ENCODE measurements around the gene LDB3.
"Not testable (repeated sequence)": the region's sequence is repeated elsewhere in the genome, so short reads cannot be mapped to it uniquely, and the experiment has no call there.

Gene LDB3

DNA sequence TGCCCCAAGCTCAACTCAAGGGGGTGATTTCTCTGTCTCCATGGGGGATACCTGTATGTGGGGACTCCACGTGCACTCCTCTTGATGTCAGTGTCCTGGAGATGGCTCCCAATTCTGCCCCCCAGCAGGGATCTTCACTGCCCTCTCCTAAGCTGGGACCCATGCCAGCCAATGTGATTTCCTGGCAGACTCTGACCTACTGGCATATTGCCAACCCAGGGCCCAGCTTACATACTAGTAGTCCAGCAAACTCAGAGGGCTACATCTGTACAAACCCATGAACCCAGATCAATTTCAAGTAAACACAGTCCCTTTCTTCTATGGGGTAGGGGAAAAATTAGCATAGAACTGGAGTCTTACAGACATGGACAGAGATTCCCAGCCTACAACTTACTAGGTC, 61.9 kb downstream of the LDB3 start:
- DNase-seq (ENCODE audit: low read depth): no peak

DNA sequence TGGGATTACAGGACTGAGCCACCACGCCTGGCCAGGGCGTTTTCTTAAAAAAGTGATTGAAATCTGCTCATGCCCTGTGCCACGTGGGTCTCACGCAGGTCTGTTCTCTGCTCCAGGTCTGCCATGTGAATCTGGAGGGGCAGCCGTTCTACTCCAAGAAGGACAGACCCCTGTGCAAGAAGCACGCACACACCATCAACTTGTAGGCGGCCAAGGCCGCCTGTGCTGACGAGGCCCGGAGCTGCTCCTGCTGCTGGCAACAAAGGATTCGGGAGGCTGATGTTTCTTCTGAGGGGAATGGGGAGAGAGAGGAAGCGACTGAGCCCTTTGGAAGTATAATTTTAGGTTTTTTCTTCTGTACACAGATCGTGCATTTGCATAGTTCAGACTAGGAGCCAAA, 64.5 kb downstream of the LDB3 start:
- DNase-seq (ENCODE audit: low read depth): no peak

DNA sequence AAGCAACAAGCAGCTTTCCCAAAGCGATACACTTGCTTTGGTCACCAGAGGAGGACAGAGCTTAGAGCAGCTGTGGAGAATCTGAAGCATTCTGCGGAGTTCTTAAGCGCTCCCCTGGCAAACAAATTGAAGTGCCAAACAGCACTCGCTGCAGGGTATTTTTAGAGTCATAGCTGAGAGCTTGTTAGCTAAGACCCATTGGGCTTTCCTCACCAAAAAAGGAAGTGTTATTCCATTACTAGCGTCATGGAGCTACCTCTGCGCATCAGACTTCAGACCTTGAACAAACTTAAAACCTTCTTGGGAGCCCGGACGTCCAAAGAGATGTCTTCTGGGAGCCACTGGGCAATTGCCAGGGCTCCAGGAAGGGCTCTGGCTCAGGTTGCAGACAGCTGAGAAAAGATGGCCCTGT, 65.0 kb downstream of the LDB3 start:
- no peak for DNase-seq (ENCODE audit: low read depth)

DNA sequence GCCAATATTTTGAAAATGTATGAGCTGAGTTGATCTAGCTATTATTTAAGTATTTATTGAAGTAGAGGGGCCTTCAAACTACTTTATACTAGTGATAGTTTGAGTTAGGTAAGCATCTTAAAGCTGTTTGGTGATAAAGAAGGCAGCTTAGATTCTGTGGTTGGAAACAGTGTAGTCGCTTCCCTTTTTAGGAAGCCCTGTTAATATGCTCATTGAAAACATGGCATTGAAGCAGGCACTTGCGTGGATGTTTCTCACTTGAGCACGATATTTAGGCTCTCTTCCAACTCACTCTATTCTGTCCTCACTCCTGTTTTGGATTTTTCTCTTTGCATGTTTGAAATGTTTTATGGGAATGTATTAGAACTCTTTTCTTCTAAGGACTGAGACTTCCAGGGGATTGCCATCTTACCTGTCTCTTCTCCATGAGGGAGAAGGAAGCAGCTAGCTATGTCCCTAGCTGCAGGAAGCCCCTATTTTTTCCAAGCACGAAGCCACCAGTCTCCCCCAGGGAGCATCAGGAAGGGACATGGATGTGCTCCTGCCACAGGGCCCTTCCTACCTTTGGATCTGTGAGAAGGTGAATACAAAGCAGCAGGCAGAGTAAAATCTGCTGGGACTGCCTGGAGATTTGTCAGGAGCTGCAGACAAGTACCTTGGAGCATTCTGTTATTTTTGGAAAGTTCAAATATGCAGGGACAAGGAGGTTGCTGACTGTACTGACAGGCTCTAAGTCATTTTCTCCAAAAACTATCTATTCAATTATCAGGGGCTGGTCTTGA, 66.1 kb downstream of the LDB3 start:
- no peak for DNase-seq (ENCODE audit: low read depth)

DNA sequence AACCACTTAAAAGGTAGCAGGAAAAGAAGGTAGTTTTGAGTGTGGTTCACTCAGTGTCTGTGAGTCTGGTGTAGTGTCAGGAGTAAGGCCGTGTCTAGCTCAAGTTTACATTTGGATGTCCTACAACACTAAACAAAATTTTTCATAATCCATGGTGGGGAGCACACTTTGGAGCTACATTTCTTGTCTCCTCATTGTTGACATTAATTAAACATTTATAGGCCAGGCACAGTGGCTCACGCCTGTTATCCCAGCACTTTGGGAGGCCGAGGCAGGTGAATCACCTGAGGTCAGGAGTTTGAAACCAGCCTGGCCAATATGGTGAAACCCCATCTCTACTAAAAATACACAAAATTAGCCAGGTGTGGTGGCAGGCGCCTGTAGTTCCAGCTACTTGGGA, 67.0 kb downstream of the LDB3 start:
- DNase-seq (ENCODE audit: low read depth): not testable (repeated sequence)

DNA sequence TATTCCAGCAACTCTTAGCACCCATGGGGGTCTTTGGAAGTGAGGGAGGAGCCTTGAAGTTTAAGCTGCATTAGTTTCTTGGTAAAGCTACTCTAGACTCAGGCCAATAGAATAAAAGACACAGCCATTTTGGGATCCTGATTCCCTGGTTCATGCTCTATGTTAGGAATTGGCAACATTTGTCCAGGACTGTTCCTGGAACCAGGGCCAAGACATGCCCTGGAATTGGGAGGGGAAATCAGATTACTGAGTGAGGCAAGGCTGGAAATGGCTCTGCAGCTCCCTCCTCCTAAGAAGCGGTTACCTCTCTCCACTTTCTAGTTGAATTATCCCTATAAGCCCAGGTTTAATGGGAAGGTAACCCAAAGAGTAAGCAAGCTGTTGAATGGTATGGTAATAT, 73.9 kb downstream of the LDB3 start:
- no peak for DNase-seq (ENCODE audit: low read depth)

DNA sequence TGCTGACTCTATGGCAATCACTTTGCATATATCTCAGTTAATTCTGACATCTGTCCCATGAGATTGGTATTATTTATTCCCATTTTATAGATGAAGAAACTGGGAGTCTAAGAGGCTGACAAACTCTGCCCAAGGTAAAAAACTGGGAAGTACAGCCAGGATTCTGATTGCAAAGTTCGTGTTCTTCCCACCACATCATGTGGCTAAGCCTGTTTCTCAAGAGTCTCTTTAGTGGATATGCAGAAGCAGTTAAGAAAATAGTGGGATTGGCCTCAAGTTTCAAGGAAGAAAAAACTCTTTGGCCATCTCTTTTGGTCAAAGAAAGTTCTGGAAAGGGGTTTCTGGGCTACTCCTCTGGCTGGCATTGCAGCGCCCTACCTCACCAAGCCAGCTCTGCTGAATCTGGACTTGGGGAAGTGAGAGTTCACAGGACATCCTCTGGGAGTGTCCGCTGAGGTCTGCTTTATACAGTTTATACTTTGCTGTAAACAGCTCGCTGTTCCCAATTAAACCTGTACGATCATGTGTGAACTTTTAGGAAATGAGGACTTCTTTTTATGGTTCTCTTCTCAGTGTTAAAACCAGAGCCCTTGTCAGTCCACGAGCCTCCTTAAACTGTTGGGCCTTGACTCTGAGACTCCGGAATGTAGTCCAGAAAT, 75.9 kb downstream of the LDB3 start:
- DNase-seq (ENCODE audit: low read depth): no peak

DNA sequence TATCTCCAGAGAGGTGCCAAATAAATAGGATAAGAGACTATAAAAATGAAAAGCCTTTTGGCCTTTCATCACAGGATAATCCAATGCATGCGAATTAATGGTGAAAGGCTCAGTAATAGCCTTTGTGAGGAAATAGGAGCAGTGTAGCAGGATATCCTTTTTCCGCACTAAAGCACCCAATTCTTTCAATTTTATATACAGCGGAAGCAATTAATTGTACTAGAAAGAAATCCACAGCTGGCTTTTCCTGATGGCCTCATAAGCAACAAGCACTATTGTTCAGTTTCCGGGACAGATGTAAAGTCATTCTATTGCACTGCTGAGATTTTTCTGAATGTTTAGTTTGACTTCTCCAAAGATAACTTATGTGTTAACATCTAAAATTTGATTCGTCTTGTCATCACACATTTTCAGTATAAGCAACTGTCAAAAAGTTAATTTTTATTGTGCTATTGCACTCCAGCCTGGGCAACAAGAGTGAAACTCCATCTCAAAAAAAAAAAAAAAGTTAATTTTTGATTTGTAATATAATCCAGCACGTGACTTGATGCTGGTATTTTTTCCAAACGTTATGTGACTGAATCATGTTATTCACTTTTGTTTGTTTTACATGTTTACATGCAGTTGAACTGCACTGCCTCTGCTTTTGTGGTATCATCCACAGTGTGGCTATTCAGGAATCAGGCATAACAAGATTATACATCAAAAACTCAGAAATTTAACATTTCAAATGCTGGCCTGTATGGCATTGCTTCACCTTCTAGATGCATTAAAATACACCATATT, 79.7 kb downstream of the LDB3 start:
- no peak for DNase-seq (ENCODE audit: low read depth)

DNA sequence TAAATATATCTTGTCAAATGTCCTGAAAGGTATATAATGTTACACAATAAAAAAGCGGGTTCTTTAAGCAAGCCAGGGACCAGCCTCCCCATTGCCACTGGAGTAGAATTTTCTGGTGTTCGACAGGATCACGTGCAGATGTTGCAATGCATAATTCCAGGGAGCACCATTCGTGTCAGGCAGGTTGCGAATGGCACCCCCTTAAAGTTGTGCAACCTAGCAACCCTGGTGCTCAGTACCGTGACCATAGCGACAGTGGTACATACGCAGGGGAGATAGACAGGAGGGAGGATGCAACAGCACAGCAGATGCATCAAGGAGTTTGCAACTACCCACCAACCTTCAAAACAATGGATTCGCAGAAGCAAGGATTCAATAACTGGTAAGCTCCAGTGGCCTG, 81.5 kb downstream of the LDB3 start:
- no peak for DNase-seq (ENCODE audit: low read depth)

DNA sequence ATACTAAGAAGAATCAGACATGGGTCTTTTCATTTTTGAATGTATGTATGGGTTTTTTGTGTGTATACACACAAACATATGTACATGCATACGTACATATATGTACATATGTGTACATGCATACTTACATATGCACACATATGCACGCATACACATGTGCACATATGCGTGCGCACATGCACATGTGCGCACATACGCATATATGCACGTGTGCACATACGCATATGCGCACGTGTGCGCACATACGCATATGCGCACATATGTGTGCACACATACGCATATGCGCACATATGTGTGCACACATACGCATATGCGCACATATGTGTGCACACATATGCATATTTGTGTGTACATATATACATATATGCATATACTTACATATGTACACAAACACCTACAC, 83.2 kb downstream of the LDB3 start:
- DNase-seq (ENCODE audit: low read depth): no peak

DNA sequence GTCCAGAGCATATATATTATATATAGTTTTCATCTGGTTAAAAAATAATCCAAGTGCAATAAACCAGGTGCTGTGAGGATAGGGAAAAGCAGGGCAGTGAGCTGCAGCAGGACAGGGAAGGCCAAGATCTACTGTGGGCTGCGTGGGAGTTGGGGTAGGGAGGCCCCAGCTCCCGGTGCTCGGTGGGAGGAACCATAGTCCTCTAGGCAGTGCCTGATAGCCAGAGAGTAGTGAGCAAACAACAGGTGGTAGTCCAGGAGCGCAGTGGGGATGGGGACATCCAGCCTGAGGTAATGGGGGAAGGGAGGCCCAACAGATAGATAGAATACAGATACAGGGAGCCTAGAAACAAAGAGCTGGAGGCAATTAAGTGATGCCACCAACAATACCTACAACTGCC, 84.0 kb downstream of the LDB3 start:
- DNase-seq (ENCODE audit: low read depth): no peak

DNA sequence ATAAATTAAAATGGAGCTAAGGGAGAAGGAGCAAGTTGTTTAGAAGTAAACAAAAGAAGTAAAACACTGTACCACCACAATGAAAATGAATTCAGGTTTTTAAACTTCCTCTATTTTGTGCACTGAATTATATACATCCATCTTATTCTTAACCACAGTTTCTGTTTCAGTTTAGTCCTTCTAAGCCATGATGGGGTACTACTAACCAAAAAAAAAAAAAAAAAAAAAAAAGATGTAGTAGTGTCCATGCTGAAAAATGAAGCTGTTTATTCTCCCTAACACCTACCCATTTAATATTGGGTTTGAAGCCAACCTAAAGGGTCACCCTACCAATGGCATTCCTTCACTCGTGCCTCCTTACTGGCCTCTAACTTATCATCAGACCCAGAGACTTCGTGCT, 84.7 kb downstream of the LDB3 start:
- DNase-seq (ENCODE audit: low read depth): no peak

DNA sequence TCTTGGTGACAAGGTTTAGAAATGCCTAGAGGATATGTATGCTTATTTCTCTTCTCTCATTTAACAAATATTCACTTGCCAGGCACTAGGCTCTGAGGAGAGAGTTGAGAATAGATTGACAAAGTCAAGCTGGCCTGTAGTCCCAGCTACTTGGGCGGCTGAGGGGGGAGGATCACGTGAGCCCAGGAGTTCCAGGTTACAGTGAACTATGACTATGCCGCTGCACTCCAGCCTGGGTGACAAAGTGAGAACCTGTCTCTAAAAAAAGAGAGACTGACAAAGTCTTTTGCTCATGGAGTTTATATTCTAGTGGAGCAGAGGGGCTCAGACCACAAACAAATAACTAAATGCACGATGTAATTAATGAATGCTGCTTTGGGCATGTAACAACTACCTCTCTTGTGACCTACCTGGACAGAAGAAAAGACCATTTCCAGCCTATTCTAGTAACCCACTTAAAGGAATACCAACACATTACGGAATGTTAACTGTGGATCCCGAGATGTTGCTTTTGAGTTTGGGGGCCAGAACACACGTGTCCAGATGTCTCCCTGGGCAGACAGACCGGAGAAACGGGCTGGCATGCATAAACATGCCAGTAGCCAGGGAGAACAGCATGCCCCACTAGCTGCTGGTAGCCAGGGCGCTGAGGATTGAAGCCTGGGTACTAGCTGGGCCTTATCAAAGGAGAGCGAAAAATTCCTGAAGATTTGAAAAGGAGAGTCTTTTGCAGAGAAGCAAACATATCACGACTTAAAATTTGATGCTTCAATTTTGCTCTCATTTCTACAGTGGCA, 85.5 kb downstream of the LDB3 start:
- DNase-seq (ENCODE audit: low read depth): no peak

DNA sequence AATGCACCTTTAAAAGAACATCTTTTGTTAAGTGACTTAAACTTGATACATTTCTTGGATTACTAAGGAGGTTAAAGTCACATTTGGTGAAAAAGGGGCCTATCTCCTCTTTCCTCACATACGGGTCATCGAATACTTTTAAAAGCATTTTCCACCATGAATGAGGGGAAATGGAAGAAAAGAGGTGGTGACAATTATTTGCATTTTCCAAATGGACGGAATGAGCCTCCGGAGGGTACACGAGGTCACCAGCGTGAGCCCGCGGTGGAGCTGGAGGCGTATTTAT, 87.1 kb downstream of the LDB3 start:
- no peak for DNase-seq (ENCODE audit: low read depth)

DNA sequence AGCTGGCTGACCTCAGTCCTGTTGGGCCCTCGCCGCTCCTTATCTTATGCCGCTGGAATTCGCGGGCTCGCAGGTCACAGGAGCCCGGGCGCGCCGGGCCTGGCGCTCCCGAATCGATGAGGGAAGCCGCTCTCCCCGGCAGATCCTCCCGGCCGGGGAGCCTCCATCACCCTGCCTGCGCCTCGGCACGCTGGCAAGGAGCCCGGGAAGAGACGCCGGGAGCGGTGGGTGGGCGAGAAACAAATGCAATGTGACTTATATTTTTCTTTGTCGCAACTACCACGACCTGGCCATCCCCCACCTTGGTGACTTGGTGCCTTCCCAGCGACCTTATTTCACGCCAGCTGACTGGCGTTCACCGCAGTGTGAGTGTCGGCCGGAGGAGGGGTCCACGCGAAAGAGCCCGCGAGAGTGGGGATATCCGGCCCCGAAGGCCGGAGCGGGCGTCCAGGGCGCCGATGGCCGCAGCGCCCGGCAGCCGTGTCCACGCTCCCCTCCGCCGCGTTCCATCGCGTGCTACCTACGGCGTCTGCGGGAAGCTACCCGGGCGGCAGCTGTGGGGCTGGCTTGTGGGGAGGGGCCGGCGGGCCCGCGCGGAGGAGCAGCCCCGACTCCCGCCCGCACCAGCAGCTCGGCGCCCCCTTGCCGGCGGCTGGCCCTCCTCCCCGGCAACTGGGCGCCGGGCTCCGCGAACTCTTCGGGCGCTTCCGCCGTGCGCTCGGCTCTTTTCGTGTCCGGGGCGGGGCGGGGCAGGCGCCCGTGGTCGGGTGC, 87.6 kb downstream of the LDB3 start:
- peak; percentile 75 for DNase-seq (ENCODE audit: low read depth)

DNA sequence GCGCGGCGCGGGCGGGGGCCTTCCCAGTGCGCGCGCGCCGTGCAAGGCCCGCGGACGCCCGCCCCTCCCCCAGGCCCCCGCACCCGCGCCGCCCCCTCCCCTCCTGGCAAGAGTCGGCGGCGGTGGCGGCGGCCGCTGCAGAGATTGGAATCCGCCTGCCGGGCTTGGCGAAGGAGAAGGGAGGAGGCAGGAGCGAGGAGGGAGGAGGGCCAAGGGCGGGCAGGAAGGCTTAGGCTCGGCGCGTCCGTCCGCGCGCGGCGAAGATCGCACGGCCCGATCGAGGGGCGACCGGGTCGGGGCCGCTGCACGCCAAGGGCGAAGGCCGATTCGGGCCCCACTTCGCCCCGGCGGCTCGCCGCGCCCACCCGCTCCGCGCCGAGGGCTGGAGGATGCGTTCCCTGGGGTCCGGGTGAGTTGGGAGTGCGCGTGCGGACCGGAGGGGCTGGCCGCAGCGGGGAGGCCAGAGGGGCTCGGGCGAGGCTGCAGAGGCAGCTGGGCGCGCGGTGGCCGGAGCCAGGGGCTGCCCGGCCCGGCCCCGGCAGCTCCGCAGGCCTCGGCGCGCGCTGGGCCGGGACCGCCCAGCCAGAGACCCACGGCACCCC, 88.3 kb downstream of the LDB3 start, which contains the start of gene BMPR1A:
BMPR1A (plus strand) TSS at position 109 of the 602 bp plus-strand sequence. CDS start 119,400 bp downstream, outside the sequence.
- no peak for DNase-seq (ENCODE audit: low read depth)

DNA sequence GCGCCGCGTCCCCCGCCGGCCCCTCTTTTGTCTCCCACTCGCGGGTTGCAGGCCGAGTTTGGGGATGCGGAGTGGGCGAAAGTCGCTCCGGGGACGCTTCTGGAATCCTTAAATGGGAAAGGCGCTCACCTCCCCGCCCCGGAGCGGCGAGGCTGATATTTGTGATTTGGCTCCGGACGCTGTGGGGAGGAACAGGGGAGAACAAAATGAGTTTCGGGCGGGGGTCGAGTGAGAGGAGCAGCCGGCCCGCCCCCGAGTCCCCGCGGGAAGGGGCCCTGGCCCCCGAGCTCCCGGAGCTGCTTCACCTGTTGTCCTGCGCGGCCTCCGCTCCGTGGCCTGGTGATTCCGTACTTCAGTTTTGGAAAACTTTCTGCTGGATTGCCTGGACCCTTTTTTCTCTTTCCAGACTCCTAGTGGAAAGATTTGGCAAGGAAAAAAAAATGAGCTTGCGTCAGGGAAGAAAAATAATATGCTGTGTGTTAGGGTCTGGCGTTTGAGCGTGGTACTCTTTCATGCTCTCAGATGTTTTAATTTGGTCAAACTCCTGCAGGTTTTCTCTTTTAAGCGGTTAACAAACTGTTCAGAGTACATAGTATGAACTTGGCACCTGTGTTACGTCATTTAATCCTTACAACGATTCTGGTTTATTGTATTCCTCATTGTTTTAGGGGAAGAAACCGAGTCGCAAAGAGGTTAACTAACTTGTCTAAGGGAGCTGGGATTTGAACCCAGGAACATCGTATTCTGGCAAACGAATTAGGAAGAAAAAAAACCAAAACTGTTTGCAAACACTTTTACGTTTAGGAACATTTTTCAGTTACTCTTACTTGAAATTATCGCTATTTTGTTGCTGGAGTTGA, 89.0 kb downstream of the LDB3 start:
- no peak for DNase-seq (ENCODE audit: low read depth)

DNA sequence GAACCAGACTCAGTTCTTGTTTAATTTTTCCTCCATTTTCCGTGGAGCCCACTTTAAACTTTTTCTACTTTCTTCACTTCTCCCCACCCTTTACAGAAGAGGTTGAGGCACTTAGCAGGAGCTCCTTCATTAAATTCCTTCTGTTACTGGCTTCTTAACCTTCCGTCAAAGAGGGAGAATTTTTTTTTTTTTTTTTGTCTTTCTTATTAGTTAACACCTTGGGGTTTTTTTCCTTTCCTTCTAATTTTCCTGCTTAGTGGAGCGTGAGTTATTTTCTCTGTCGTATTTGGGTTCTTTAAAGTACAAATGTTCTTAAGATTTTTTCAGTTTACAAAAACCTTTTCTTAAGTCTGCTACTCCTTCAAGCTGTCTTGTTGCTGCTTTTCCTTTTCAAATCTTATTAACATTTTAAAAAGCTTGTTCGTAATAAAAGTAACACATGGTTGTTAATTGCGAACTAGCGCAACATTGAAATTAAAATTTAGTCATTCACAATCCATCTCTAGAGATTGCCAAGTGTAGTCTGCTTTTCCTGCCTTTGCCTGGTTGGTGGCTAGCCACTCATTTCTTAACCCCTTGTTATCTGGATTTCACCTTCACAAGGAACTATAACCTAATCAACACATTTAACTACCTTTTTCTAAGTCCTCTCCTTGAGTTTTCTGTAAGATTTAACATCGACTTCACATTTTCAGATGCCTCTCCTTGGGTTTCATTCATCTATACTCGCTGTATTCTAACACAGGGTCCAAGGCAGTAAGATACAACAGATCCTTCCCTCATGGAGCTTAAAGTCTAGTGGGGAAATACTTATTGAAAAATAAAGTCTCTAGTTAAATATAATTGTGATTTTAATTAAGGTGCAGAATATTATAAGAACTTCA, 90.1 kb downstream of the LDB3 start:
- DNase-seq (ENCODE audit: low read depth): no peak

DNA sequence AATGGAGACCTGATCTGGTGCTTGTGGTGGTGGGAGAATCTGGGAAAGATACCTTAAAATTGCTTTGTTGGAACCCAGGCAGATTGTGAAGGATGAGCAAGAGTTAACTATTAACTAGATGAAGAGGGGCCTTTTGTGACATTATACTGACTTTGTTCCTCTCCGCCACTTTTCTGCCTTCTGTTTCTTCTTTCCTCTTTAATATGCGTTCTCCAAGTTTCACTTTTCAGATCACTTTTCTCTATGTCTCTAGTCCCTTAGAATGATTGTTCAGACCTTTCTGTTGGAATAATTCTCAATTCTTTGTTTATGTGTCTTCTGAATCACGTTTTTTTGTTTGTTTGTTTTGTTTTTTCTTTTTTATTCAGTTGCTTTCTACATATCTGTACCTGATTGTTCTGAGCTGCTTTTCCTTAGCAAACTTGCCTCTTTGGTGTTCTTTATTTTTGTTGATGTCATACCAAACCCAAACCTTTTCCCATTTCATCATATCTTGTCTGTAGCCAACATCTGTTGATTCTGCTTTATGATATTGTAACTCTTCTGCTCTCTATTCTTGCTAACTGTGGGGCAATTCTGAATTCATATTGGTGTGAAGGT, 90.9 kb downstream of the LDB3 start:
- DNase-seq (ENCODE audit: low read depth): no peak

Data from T-helper 22 cell (primary cell).